Vagina (tissue), 2 donors: ENCODE results near the gene XRCC4.

ENCODE experiments used
- POLR2A ChIP-seq, 2 donors: fragments of 450-650 bp; IDR thresholded peaks; one replicate each; pipeline ENCODE4 v1.6.1; 2017; ENCODE audit warnings: antibody characterized with exemption in 2 of 2, mild to moderate bottlenecking in 2 of 2, moderate library complexity in 2 of 2
- POLR2AphosphoS5 ChIP-seq, 2 donors: sonication (generic); formaldehyde crosslinking; IDR thresholded peaks; one replicate each; pipeline ENCODE4 v1.9.0; 2017; ENCODE audit warnings: antibody characterized with exemption in 2 of 2, mild to moderate bottlenecking in 2 of 2, low read depth in 1 of 2; ENCODE audit not compliant: insufficient read depth in 1 of 2
- TF ChIP-seq, protein P1 (sequence below), 3 experiments: fragments of 450-650 bp in 2 of 3; fragments of 200-600 bp in 1 of 3; sonication (generic) in 1 of 3; IDR thresholded peaks; one replicate each; pipeline ENCODE4 v1.5.1; 2017 to 2019; ENCODE audit warnings: antibody characterized with exemption in 3 of 3, mild to moderate bottlenecking in 2 of 3, moderate library complexity in 2 of 3

DNA sequence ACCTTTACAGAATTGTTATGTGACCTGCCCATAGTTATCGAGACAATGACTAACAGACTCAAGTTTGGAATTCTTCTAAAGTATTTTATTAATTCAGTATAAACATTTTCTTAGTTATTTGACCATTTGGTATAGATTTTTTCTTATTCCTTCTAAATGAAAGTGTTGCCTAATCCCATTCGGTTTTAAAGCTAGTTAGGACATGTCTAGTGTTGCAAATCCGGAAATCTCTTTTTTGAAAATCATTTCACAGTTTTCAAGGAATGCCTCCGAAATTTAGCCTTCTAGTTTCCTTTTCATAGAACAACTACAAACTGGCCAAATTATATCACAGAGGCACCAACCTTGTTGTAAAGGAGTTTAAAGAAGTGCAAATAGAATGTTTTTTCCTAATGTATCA is 171.8 kb downstream of the XRCC4 start:
- TF ChIP-seq, protein P1, sequence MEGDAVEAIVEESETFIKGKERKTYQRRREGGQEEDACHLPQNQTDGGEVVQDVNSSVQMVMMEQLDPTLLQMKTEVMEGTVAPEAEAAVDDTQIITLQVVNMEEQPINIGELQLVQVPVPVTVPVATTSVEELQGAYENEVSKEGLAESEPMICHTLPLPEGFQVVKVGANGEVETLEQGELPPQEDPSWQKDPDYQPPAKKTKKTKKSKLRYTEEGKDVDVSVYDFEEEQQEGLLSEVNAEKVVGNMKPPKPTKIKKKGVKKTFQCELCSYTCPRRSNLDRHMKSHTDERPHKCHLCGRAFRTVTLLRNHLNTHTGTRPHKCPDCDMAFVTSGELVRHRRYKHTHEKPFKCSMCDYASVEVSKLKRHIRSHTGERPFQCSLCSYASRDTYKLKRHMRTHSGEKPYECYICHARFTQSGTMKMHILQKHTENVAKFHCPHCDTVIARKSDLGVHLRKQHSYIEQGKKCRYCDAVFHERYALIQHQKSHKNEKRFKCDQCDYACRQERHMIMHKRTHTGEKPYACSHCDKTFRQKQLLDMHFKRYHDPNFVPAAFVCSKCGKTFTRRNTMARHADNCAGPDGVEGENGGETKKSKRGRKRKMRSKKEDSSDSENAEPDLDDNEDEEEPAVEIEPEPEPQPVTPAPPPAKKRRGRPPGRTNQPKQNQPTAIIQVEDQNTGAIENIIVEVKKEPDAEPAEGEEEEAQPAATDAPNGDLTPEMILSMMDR (IDR thresholded peaks at IDR 0.05), result no peak
- TF ChIP-seq POLR2A (IDR thresholded peaks at IDR 0.05) (no peak), POLR2AphosphoS5 (IDR thresholded peaks at IDR 0.05; ENCODE audit: insufficient read depth in 1 of 2, low read depth in 1 of 2) (no peak)
